Psoas muscle (tissue), 8 donors: ENCODE data around the gene ANKH. TPM values are rescaled to one million over a fixed set of nuclear protein-coding genes. Genes with fewer than 3 reads are reported as not detected.
A peak's percentile ranks its signal among the peaks of the same experiment; 100 is the strongest.

Experiments
- ATAC-seq, 4 donors: fragments of 200-7000 bp; cut with Tn5 transposase; one replicate each; pipeline ENCODE4 v1.9.1; 2020; ENCODE audit warnings: moderate library complexity in 3 of 4, mild to moderate bottlenecking in 2 of 4
- DNase-seq, 2 donors: peaks; one replicate each; pipeline ENCODE4 v3.0.0-alpha.2; 2020
- H3K27ac ChIP-seq: fragments of 200-600 bp; one replicate; pipeline ENCODE4 v1.8.0; 2022
- H3K27me3 ChIP-seq, 3 donors: fragments of 200-600 bp in 1 of 3; one replicate each; pipeline versions ENCODE4 v1.6.1 to v1.8.0; 2013 to 2022; ENCODE audit warnings: low read length in 2 of 3, mild to moderate bottlenecking in 2 of 3, moderate library complexity in 1 of 3; ENCODE audit not compliant: insufficient read depth in 3 of 3
- H3K36me3 ChIP-seq, 2 donors: fragments of 200-600 bp in 1 of 2; one replicate each; pipeline versions ENCODE4 v1.6.1 to v1.8.0; 2013 to 2022; ENCODE audit warnings: low read depth in 1 of 2, mild to moderate bottlenecking in 1 of 2, moderate library complexity in 1 of 2; ENCODE audit not compliant: insufficient read depth in 1 of 2
- H3K4me1 ChIP-seq: fragments of 200-600 bp; one replicate; pipeline ENCODE4 v1.8.0; 2022
- H3K4me3 ChIP-seq: fragments of 200-600 bp; one replicate; pipeline ENCODE4 v1.8.0; 2022; ENCODE audit warnings: mild to moderate bottlenecking
- H3K9me3 ChIP-seq: fragments of 200-600 bp; one replicate; pipeline ENCODE4 v1.8.0; 2022
- CTCF ChIP-seq: fragments of 200-600 bp; IDR thresholded peaks from one replicate; pipeline ENCODE4 v1.8.0; 2022; ENCODE audit warnings: antibody characterized with exemption
- WGBS, 3 donors: extraction: QIAGEN DNeasy Blood & Tissue Kit; methylation state at CpG; one replicate each; pipeline versions ENCODE4 v1.1.6 to v1.1.7; 2013; 5-methylcytosine and 5-hydroxymethylcytosine counted together
- intact Hi-C, 2 donors: fragments of 100-400 bp; cut with DNase I; formaldehyde crosslinking; loops; one replicate each; pipeline versions ENCODE4 v1.11.0 to v1.14.2; 2022
- polyA plus RNA-seq, 3 donors: library from polyadenylated mRNA; stranded (reverse); fragments of 200-250 nt; gene quantifications; one replicate each; pipeline ENCODE4 v1.2.3, GENCODE V29; 2013
- total RNA-seq, 4 donors: library from RNA; stranded (reverse); fragmentation: NEBNext Ultra II Directional in 2 of 4; extraction: Animal tissue kit (Norgen Biotek cat#: 25700) in 2 of 4; gene quantifications; one replicate each; pipeline versions ENCODE4 v1.2.1 to v1.2.4, GENCODE V29; 2021 to 2023
- donor health status: healthy with polysubstance abuse.
- donor health status: DM: no; HTN: no; CAD: no; lungs with moderate emphysema.
- donor health status: Bipolar disorder and iron deficiency.
- donor health status: healthy.
- donor health status: DM: yes; HTN: yes; CAD: no.
- donor health status: DM: no; HTN: no; CAD: no.
- donor health status: DM: no; HTN: no; CAD: no.
- donor health status: DM: yes; HTN: yes; CAD: no.

The ANKH gene
- total and polyA plus RNA-seq, 7 donors, result 24.0 to 92.8 (median 63.0) TPM

GRCh38 chr5:14726066-14726838 lies 145.3 kb downstream of the ANKH start:
- Histone ChIP-seq H3K27ac (peak overlapping the region; percentile 75), H3K4me3 (no peak overlapping the region), H3K4me1 (peaks cover 58% of the 10 kb centered on the region), H3K36me3 (peaks cover 0 to 4% of the 10 kb centered on the region in 2 donors), H3K9me3 (no peaks in the 10 kb centered on the region), H3K27me3 (no peaks in the 10 kb centered on the region)
- peak in 1 of 2 donors; percentile 67 for DNase-seq
- no peak for TF ChIP-seq CTCF
- 38 to 55% (median 39%) methylated on average over 14 of the region's 14 CpGs for WGBS, 3 donors
- intact Hi-C loops, result loop anchor here (2.0 to 10.0 kb wide), 4 partner anchors 91 to 277 kb away; partner anchors contain the start of gene ANKH (in 2 of the 2)
- ATAC-seq, result peak; percentile 77 to 84 (median 80)

GRCh38 chr5:14724633-14725032 lies 146.9 kb downstream of the ANKH start:
- no peak for DNase-seq
- no peak overlapping the region for H3K4me3 ChIP-seq
- 39 to 53% (median 43%) methylated on average over 10 of the region's 10 CpGs for WGBS, 3 donors
- peak overlapping the region; percentile 75 for H3K27ac ChIP-seq
- no peak for TF ChIP-seq CTCF
- no peaks in the 10 kb centered on the region for H3K36me3 ChIP-seq
- H3K4me1 ChIP-seq, result peaks cover 57% of the 10 kb centered on the region
- ATAC-seq, result no peak
- intact Hi-C loops, result loop anchor here (5.0 to 10.0 kb wide), 2 partner anchors 93 to 150 kb away; partner anchors contain the start of gene ANKH (in 1 of the 2)
- no peaks in the 10 kb centered on the region for H3K27me3 ChIP-seq
- no peaks in the 10 kb centered on the region for H3K9me3 ChIP-seq

- H3K27me3 ChIP-seq, result no peaks in the 10 kb centered on the region
- intact Hi-C loops, result loop anchor here in 1 of 2 donors (10.0 kb wide), 1 partner anchor 151 kb away; the partner anchor contains the start of gene ANKH
- H3K9me3 ChIP-seq, result no peaks in the 10 kb centered on the region
- H3K4me3 ChIP-seq, result no peak overlapping the region
- no peak for ATAC-seq
- no peak overlapping the region for H3K27ac ChIP-seq
- 79 to 90% (median 83%) methylated on average over 4 of the region's 4 CpGs for WGBS, 3 donors
- H3K4me1 ChIP-seq, result peaks cover 53% of the 10 kb centered on the region
- DNase-seq, result no peak
- TF ChIP-seq CTCF, result no peak
- no peaks in the 10 kb centered on the region for H3K36me3 ChIP-seq
Measured at GRCh38 chr5:14723701-14724132, 147.9 kb downstream of the ANKH start.

- ATAC-seq, result no peak
- Histone ChIP-seq H3K4me1 (peaks cover 45% of the 10 kb centered on the region), H3K36me3 (peaks cover 0 to 1% of the 10 kb centered on the region in 2 donors), H3K27ac (no peak overlapping the region), H3K9me3 (no peaks in the 10 kb centered on the region), H3K27me3 (no peaks in the 10 kb centered on the region), H3K4me3 (no peak overlapping the region)
- TF ChIP-seq CTCF, result no peak
- intact Hi-C loops, result loop anchor here in 1 of 2 donors (10.0 kb wide), 1 partner anchor 152 kb away; the partner anchor contains the start of gene ANKH
- DNase-seq, result no peak
- 72 to 89% (median 81%) methylated on average over 8 of the region's 8 CpGs for WGBS, 3 donors
Measured at GRCh38 chr5:14722923-14723322, 148.7 kb downstream of the ANKH start.
